HEK293 (cell line): Measurements from ENCODE around the gene MAGI2.

Experiments
- CTCF ChIP-seq: fragments of 450-650 bp; formaldehyde crosslinking; IDR thresholded peaks from 2 replicates; pipeline ENCODE4 v1.5.1; 2016; ENCODE audit warnings: missing biosample characterization, missing genetic modification characterization
- ELK4 ChIP-seq: IDR thresholded peaks from 2 replicates; pipeline ENCODE4 v1.6.1; 2011; ENCODE audit warnings: mild to moderate bottlenecking, low read depth, low read length, borderline replicate concordance
- PRDM1 ChIP-seq: fragments of 450-650 bp; formaldehyde crosslinking; IDR thresholded peaks from 2 replicates; pipeline ENCODE4; 2016; ENCODE audit warnings: missing biosample characterization, missing genetic modification characterization
- SCRT2 ChIP-seq: fragments of 450-650 bp; formaldehyde crosslinking; IDR thresholded peaks from 2 replicates; pipeline ENCODE4 v1.5.1; 2016; ENCODE audit warnings: missing biosample characterization, missing genetic modification characterization
- SP7 ChIP-seq: fragments of 450-650 bp; formaldehyde crosslinking; IDR thresholded peaks from 2 replicates; pipeline ENCODE4 v1.5.1; 2016; ENCODE audit warnings: missing biosample characterization, missing genetic modification characterization
- ZNF121 ChIP-seq: fragments of 450-650 bp; formaldehyde crosslinking; IDR thresholded peaks from 2 replicates; pipeline ENCODE4 v1.5.1; 2016; ENCODE audit warnings: missing biosample characterization, missing genetic modification characterization
- ZNF391 ChIP-seq: fragments of 450-650 bp; formaldehyde crosslinking; IDR thresholded peaks from 2 replicates; pipeline ENCODE4 v1.5.1; 2016; ENCODE audit warnings: low read depth, missing biosample characterization, missing genetic modification characterization, borderline replicate concordance
- ZNF692 ChIP-seq: fragments of 450-650 bp; formaldehyde crosslinking; IDR thresholded peaks from 2 replicates; pipeline ENCODE4 v1.5.1; 2016; ENCODE audit warnings: missing biosample characterization, missing genetic modification characterization
- TF ChIP-seq, protein P1 (sequence below): fragments of 450-650 bp; formaldehyde crosslinking; IDR thresholded peaks from 2 replicates; pipeline ENCODE4 v1.5.1; 2016; ENCODE audit warnings: missing biosample characterization, missing genetic modification characterization, low read depth

DNA sequence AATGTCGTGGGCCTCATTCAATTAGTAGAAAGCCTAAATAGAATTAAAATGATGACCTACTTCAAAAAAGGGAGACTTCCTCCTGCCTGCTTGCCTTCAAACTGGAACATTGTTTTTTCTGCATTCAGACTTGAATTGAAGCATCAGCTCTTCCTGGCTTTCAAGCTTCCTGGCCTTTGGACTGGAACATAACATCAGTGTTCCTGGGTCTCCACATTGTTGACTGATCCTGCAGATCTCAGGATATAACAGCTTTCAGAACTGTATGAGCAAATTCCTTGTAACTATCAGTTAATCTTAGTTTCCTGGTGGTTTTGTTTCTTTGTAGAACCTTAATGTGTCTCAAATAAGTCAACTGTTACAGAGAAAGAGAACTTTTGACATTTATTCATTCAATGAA, 18.6 kb downstream of the MAGI2 start:
- TF ChIP-seq CTCF (no peak), ZNF121 (tag by site-specific recombination) (no peak), PRDM1 (tag by site-specific recombination) (no peak), ZNF692 (no peak), SP7 (tag by site-specific recombination) (no peak), ZNF391 (tag by site-specific recombination) (no peak), SCRT2 (no peak), ELK4 (no peak)
- TF ChIP-seq, protein P1, sequence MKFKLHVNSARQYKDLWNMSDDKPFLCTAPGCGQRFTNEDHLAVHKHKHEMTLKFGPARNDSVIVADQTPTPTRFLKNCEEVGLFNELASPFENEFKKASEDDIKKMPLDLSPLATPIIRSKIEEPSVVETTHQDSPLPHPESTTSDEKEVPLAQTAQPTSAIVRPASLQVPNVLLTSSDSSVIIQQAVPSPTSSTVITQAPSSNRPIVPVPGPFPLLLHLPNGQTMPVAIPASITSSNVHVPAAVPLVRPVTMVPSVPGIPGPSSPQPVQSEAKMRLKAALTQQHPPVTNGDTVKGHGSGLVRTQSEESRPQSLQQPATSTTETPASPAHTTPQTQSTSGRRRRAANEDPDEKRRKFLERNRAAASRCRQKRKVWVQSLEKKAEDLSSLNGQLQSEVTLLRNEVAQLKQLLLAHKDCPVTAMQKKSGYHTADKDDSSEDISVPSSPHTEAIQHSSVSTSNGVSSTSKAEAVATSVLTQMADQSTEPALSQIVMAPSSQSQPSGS (tag by site-specific recombination) = no peak
